HK-2 (cell line): ENCODE data around the gene PFDN5.

Experiments used
- DNase-seq: peaks from one replicate; pipeline ENCODE4 v3.0.0-alpha.2; 2018; ENCODE audit not compliant: unreplicated experiment

PFDN5 gene

DNA sequence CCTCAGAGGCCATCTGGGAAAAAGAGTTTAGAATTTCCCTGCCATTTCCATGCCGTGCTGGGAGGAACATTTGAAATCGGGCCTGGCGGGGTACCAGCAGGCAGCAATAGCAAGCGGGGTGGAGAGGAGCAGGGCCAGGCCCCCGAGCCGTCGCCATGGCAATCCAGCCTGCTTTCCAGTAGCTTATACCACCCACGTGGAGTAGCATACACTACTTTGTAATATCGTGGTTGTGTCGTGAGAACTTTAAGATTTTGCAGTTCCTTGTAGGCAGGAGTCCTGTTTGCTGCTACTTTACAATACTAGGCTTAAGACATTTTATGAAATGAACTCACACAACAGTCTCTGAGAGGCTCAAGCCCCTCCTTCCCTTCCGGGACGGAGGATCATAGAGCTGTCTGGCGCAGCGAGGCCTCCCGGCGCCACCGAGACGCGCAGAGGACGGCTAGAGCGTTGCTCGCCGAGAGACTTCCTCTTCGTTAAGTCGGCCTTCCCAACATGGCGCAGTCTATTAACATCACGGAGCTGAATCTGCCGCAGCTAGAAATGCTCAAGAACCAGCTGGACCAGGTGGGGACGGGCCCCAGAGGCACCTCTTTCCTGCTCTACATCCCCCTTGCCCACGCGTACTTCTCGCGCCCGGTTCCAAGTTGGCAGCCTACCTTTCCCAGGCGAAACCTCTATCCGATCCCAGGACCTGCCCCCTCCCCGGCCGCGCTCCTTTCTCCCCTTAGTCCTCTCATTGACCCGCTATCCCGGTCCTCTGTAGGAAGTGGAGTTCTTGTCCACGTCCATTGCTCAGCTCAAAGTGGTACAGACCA lies at the start of gene PFDN5:
Gene PFDN5 (plus strand): TSS at position 473 of the 821 bp plus-strand sequence. CDS start 26 bp downstream, at position 499.
- peak; percentile 86 for DNase-seq

DNA sequence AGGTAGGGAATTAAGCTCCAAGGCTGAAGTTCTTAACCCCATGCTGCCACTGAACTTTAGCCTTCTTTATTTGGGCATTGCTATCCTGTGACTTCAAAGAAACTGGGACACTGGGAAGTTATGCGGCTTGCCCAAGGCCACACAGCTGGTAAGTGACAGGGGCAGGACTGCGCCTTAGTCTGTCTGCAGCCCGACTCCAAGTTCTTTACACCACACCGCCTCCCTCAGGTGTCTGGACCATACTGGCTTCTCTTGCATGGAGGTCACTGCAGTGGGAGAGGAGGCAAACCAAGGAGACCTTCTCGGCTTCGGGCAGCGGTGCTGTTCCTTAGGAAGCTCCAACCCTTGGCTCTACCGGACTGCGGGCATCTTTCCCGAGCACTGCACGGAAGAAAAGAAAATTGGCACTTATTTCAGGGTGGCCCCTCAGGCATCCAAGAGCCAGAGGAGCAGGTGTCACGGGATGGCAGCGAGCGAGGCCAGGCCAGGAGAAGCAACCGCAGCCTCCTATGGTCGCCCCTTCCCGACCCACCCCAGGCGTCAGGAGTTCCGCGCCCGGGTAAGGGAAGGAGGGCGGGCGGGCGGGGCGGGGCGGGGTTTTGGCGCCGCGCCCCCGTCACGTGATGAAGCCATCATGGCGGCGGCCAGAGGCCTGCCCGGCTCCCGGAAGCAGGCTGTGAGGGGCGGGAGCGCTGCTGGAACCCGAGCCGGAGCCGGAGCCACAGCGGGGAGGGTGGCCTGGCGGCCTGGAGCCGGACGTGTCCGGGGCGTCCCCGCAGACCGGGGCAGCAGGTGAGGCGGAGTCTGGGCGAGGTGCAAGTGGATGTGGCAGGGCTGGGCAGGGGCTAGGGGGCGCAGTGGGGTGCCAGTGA lies 43.6 kb upstream of the PFDN5 start:
- peak; percentile 86 for DNase-seq

DNA sequence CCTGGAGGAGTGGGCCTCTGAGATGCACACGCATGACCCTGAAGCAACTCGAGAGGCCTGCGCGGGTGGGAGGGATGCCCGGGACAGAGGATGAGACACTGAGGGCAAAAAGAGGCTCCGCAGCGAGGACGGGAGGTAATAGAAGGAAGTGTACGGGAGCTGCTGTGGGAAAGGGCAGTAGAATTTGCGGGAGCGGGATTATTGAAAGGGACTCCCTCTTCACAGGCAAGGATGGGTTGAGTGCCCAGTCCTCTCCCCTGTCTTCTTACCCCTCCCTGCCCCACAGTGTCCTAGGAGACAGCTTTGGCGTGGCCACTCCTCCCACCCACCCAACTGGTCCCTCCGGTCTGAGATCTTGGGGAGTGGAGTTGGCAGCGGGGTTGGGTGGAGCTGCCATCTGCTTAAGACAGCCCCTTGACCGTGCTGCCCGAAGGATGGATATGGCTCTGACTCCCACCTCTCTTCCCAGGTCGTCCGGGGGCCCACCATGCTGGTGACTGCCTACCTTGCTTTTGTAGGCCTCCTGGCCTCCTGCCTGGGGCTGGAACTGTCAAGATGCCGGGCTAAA lies 42.9 kb upstream of the PFDN5 start:
- DNase-seq, result no peak

DNA sequence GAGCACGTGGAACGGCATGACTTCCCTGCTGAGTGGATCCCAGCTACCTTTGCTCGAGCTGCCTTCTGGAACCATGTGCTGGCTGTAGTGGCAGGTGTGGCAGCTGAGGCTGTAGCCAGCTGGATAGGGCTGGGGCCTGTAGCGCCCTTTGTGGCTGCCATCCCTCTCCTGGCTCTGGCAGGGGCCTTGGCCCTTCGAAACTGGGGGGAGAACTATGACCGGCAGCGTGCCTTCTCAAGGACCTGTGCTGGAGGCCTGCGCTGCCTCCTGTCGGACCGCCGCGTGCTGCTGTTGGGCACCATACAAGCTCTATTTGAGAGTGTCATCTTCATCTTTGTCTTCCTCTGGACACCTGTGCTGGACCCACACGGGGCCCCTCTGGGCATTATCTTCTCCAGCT lies 42.0 kb upstream of the PFDN5 start:
- DNase-seq, result no peak

- DNase-seq, result no peak
These were observed 40.4 kb upstream of the PFDN5 start for GRCh38 chr12:53254816-53255545.

DNA sequence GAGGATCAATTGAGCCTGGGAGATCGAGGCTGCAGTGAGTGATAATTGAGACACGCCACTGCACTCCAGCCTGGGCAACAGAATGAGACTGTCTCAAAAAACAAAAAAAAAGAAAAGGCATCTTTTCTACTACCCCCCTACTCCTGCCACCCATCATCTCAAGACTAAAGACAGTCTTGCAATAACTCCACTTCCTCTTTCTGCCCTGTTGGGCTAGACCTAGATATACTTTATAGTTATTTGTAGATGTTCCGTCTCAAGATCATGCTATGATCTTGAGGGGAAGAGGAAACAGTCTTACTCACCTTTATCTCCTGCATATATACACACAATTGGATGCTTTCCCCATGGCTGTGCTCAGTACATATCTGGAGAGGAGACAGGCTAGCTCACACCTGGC lies 39.3 kb upstream of the PFDN5 start:
- no peak for DNase-seq

DNA sequence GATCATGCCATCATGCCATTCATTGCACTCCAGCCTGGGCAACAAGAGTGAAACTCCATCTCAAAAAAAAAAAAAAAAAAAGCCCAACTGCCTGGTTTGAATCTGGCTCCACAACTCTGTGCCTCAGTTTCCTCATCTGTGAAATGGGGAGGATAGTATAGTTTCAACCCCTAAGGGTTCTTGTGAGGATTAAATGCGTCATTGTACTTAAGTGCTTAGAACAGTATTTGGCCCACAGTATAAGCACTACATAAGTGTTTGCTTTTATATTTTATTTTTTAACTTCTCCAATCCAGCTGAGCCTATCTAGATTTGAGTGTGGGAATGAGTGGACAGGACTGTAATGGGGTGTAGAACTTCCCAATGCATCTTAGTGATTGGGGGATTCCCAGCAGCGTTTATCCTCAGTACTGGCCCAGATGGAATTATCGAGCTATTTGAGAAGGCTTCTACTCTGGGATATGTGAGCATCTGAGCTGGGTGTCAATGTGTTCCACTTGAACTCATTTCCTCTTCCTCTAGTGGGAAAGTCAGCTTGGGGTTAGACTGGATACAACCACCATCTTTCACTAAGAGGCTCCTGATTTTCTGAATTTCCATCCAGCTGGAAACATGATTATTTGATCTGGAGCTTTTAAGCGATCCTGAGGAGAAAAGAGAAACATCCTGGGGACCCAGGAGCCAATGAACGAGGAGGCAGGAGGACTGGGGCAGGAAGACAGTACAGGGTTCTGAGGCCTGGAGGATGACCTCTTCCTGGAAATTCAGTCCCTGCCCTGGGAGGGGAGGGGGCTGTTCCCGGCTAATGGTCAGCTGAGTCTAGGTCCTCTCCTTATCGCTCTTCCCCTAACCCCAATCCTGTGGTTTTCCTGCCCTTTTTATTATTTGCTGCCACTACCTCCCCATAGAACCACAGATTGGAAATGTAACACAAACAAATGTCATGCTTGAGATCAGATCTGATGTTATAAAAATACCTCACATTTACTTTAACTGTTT lies 36.5 kb upstream of the PFDN5 start:
- DNase-seq, result no peak

DNA sequence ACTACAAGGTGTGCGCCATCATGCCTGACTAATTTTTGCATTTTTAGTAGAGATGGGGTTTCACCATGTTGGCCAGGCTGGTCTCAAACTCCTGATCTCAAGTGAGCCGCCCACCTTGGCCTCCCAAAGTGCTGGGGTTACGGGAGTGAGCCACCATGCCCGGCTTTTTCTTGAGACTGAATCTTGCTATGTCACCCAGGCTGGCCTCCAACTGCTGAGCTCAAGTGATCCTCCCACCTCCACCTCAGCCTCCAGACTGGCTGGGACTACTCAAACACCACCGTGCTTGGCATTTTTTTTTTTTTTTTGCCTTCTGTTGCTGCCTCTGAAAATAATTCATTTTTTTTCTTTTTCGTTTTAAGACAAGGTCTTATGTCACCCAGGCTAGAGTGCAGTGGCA lies 35.5 kb upstream of the PFDN5 start:
- no peak for DNase-seq

- no peak for DNase-seq
These were observed 29.6 kb upstream of the PFDN5 start for GRCh38 chr12:53265783-53266182.

GRCh38 chr12:53267306-53267998 lies 27.9 kb upstream of the PFDN5 start:
- DNase-seq, result no peak

DNA sequence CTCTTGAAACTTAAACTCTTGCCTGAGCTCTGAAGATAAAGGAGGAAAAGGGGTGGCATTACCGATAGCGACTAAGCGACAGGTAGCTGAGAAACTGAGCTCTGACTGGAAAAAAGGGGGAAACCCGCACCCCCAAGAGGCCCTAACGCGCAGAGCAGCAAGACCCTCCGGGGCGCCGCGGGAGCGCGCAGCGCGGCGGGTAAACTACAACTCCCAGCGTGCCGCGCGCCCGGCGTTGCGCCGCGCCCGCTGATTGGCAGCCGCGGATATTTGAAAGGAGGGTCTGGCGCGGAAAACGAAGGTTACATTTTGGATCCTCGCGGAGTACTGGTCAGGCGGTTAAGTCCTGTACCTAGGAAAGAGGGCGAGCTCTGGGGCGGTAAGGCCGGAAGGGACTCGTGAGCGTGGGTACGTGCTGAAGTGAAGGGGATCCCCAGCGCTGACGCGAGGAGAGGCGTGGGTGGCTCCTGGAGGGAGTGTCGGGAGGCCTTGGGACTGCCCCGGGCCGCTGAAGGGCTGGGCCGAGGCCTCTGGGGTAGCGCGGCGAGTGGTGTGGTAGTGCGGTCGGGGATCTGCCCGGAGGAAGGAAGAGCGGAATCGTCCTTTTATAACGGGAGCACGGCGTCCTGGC lies 27.2 kb upstream of the PFDN5 start, which contains the start of gene ESPL1:
Gene ESPL1 (plus strand): TSS at position 301 of the 631 bp plus-strand sequence. CDS start 468 bp downstream, outside the sequence.
- peak; percentile 73 for DNase-seq

- DNase-seq, result no peak
These were observed 26.4 kb upstream of the PFDN5 start for GRCh38 chr12:53268630-53269562.

GRCh38 chr12:53274445-53274844 lies 20.9 kb upstream of the PFDN5 start:
- no peak for DNase-seq

DNA sequence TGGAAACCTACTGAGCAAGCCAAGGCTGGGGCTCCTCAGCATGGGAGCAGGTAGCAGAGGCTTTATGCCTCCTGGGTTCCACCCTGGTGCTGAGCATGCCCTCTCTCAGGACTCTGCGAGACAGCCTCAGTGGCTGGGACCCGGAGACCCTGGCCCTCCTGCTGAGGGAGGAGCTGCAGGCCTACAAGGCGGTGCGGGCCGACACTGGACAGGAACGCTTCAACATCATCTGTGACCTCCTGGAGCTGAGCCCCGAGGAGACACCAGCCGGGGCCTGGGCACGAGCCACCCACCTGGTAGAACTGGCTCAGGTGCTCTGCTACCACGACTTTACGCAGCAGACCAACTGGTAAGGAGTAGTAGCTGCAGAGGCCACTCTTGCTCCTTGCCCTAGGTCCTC lies 18.8 kb upstream of the PFDN5 start:
- DNase-seq, result no peak

DNA sequence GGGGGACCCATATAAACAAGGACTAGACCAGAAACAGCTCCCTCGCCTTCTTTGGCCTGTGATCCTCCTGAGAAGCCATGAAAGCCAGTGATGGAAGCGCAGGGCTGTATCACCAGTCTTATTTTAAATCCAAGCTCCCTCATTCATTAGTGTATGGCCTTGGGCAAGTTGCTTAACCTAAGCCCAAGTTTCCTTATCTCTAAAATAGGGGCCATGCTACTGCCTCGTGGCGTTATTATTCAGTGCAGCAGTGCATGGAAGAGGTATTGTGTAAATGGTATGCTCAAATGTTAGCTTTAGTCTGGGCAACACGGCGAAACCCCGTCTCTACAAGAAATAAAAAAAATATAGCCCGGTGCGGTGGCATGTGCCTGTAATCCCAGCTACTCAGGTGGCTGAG lies 17.4 kb upstream of the PFDN5 start:
- DNase-seq, result no peak

DNA sequence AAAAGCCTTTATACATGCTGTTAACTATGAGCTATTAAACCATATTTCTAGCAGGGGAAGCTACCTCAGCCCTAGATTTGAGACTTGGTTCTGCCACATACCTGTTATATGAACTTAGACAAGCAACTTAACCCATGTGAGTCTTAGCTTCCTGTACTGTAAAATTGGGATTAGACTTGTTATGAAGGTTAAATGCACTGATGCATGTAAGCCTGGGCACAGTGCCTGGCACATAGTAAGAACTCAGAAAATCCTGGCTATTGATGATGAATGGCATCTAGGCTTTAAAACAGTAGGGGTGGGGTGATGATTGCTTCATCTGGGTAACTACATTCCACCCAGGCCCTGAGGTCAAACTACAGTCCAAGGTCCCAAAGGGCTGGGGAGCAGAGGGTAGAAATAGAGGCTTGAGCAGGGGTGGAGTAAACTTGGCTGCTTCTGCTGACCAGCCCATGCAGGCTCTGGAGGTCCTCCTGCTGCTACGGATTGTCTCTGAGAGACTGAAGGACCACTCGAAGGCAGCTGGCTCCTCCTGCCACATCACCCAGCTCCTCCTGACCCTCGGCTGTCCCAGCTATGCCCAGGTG lies 16.0 kb upstream of the PFDN5 start:
- no peak for DNase-seq

GRCh38 chr12:53279888-53280498 lies 15.3 kb upstream of the PFDN5 start:
- DNase-seq, result no peak
